NCI-H146 (cell line): Measurements from ENCODE around the gene ARTN.

Experiments used
- DNase-seq: peaks from one replicate; lab custom pipeline; 2025; lab: John Stamatoyannopoulos, UW

The ARTN gene

GRCh38 chr1:43947874-43948437 is 14.4 kb downstream of the ARTN start:
- DNase-seq, result no peak

DNA sequence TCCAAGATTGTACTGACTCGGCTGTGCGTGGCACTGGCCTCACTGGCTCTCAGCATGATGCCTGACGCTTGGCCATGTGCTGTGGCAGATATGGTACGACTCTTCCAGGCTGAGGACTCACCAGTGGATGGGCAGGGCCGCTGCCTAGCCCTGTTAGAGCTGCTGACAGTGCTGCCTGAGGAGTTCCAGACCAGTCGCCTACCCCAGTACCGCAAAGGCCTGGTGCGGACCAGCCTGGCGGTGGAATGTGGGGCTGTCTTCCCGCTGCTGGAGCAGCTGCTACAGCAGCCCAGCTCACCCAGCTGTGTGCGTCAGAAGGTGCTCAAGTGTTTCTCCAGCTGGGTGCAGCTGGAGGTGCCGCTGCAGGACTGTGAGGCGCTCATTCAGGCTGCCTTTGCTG is 16.1 kb downstream of the ARTN start:
- DNase-seq, result no peak

- DNase-seq, result no peak
These were observed 17.7 kb downstream of the ARTN start for GRCh38 chr1:43951021-43951985.

- DNase-seq, result no peak
These were observed 19.2 kb downstream of the ARTN start for GRCh38 chr1:43952731-43953346.

DNA sequence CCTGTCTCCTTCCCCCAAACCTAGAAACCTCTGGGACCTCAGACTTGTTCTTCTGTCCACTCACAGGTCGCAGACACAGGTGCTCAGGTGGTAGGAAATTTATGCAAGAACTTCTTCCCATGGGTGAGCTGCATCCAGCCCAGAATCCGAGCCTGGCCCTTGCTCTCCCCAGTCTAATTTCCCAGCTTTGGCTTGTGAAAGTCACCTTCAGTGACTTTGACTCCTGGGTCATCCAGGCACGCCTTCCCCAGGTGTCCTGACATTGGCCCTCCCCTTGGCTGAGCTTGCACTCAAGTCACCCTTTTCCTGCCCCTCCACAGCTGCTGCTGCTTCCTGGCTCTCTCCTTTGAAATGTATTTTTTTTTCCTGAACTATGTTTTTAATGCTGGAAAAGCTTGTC is 19.8 kb downstream of the ARTN start:
- no peak for DNase-seq

DNA sequence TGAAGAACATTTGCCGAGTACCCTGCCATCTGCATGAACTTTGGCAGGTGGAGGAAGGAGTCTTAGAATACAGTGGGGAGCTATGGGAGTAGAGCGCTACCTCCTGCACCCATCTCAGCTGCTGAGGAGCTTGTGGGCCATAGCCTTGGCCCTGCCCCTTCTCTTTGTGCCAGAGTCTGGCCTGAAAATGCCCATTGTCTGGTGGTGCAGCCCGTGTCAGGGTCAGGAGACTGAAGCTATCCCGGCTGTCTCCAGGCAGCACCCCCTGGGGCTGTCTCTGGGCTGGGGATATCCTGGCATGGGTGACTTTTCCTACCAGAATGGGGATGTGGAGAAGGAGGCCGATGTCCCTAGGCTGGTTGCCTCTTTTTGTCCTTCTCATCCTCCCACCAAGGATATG is 20.4 kb downstream of the ARTN start:
- DNase-seq, result no peak

DNA sequence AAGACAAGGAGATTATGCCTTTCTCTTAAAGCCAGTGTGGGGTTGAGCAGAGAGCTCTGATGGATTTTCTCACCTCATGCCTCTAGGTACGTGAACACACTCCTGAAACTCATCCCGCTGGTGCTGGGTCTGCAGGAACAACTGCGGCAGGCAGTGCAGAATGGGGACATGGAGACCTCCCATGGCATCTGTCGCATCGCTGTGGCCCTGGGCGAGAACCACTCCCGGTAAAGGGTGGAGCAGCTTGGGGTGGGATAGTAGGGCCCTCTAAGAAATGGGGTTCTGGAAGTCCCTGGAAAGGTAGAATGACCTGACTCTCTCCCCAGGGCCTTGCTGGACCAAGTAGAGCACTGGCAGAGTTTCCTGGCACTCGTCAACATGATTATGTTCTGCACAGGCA is 22.6 kb downstream of the ARTN start:
- DNase-seq, result no peak

DNA sequence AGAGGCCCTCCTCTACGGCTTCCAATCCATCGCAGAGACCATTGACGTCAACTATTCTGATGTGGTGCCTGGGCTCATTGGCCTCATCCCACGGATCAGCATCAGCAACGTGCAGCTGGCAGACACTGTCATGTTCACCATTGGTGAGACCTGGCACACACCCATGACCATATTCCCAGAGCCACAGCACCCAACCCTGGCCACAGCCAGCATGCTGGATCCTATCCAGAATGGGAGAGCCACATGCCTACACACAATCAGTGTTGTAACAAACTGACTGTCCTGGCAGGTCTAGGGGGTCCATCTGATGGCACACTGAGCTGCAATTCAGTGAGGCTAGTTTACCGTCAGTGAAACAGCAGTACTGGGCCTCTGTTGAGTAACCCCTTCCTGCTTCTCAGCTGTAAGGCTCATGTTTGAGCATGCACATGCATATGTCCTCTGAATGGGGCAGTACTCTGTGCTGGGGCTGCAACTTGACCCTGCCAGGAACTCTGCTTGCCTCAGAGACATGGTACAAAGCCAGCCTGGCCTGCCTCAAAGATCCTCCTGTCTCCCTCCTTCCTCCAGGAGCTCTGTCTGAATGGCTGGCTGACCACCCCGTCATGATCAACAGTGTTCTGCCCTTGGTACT is 23.9 kb downstream of the ARTN start:
- DNase-seq, result no peak

DNA sequence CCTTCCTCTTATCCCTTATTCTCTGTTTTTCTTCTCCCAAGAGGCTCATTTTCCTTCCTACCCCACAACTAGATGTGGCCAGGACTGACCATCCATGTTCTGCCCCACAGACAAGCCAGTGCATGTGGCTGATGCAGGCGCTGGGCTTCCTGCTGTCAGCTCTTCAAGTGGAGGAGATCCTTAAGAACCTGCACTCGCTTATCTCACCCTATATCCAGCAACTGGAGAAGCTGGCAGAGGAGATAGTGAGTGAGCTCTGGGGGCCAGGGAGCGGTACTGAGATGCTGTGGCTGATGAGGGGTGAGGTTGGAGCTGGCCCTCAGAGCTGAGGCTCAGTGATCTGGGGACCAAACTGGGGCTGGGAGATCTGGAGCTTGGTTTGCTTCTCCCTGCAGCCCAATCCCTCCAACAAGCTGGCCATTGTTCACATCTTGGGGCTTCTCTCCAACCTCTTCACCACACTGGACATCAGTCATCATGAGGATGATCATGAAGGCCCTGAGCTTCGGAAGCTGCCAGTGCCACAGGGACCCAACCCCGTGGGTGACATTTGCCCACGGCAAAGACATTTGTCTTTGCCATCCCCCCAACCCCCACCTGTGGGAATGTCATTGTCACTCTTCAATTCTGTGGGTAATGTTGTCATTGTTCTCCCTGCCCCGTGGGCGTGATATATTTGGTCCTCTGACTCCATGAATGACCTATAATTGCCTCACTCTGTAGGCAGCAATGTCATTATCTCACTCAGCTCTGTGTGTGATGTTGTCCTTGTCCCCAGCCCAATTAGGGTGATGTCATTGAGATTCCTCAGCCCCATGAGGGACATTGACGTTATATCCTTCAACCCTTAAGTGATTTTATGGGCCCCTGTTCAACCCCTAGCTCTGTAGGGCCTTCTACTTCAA is 25.0 kb downstream of the ARTN start:
- peak; percentile 31 for DNase-seq

DNA sequence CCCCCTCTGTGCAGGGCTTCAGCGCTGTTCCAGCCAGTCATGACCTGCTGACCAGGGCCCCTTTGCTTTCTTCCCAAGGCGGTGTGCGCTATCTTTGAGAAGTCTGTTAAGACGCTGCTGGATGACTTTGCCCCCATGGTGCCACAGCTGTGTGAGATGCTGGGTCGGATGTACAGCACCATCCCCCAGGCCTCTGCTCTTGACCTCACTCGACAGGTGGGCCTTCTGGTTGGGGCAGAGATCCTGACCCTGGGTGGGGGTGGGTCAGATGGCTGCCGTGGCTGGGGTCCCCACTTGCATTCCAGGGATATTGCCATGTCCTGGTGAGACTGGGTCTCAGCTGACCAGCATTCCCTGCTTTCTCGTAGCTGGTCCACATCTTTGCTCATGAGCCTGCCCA is 27.2 kb downstream of the ARTN start:
- DNase-seq, result no peak

DNA sequence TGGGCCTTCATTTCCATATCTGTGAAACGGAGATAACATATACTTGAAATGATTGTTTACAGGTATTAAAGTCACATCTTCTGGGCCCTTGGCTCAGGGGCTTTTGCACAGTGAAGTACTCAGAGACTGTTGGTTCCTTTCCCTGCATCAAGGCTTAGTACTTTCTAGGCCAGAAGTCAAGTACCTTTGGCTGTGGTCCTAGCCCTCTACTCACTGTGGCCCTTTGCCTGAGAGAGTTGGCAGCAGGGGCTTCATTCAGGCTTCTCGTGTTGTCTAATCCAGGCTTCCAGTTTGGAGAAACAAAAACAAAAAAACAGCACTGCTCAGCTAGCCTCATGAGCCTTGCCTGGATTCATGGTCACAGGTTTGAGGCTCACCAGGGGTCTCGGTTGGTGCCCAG is 28.1 kb downstream of the ARTN start:
- no peak for DNase-seq

- no peak for DNase-seq
These were observed 28.7 kb downstream of the ARTN start for GRCh38 chr1:43962324-43962723.

- DNase-seq, result no peak
These were observed 29.4 kb downstream of the ARTN start for GRCh38 chr1:43963006-43963405.

DNA sequence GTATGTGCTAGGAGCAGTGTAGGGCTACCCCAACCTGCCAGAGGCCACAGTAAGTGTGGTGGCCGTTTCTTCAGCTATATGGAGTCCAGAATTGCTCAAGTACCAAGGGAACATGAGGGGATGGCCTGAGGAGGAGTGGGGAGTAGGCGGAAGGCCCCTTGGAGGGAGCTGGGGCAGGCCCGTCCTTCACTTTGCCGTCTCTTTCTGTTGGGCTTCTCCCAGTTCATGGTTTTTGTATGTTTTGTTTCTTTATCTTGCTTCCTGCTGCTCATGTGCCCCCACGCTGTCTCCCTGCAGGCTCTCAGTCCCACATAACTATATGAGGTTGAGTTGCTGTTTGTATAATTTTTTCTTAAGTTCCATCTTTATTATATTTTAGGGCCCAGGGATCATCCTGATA is 30.3 kb downstream of the ARTN start:
- no peak for DNase-seq

DNA sequence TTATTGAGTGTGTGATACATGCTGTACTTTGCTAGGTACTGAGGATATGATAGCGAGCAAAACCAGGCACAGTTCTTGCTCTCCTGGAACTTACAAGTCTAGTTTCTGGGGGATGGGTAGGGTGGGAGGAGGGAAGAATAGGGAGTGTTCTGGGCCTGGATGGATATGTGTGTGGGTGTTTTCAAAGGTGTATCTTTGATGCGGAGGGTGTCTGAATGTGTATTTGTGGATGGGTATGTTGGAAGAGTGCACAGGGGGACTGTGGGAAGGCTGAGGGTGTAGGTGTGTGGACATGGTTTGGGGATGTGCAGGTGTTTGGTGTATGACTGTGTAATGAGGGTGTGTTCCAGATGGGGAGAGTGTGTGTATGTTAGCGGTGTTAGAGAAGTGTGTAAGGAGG is 31.7 kb downstream of the ARTN start:
- DNase-seq, result no peak

GRCh38 chr1:43968348-43968948 is 34.8 kb downstream of the ARTN start:
- no peak for DNase-seq

DNA sequence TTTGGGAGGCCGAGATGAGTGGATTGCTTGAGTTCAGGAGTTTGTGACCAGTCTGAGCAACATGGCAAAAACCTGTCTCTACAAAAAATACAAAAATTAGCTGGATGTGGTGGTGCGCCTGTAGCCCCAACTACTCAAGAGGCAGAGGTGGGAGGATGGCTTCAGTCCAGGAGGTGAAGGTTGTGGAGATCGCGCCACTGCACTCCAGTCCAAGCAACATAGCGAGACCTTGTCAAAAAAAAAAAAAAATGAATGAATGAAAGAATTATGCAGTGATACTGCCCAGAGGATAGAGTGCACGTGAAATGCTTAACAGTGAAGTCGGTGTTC is 35.8 kb downstream of the ARTN start:
- DNase-seq, result no peak

DNA sequence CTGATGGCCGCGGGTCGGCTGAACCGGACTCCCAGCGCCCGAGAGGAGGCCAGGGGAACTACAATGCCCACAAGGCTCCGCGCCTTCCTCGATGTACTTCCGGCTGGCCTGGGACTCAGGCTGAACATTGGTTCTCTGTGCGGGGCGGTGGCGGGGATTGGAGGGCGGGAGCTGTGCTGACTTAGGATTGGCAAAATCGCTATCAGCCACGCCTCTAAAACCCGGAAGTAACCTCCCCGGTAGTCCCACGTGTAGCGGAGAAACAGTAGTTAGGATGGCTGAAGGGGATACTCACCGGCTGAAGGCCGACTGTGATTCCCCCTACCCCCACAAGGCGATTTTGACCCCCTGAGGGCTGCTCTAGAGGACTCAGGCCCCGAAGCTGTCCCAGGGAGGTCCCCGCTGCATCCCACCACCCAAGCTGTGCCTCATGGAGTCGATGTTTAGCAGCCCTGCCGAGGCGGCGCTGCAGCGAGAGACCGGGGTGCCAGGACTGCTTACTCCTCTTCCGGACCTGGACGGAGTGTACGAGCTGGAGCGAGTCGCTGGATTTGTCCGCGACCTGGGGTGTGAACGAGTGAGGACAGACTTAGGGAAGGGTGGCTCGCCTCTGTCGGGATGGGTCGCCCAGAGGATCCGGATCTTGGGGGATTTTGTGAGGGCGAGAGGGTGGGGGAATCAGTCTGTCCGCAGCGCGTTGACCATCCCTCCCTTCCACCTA is 36.3 kb downstream of the ARTN start, which contains the start of gene DPH2:
Gene DPH2 (plus strand): TSS at position 265 of the 721 bp plus-strand sequence. CDS start 166 bp downstream, at position 431.
- peak; percentile 94 for DNase-seq

DNA sequence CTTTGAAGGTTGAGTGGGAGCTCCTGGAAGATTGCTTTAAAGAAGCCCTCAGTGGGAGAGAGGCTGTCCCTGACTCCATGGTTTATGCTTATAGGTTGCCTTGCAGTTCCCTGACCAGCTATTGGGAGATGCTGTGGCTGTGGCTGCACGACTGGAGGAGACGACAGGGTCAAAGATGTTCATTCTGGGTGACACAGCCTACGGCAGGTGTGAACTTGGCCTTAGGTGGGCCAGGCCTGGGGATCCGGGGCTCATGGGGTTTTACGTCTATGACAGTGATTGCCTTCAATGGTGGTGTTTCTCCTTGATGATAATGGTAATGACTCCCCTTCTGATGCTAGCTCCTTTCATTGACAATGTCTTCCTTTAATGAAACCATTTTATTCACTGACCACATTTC is 36.9 kb downstream of the ARTN start:
- no peak for DNase-seq

- DNase-seq, result no peak
These were observed 37.3 kb downstream of the ARTN start for GRCh38 chr1:43970911-43971310.
